Subcutaneous preadipocyte (primary cell): Measurements from ENCODE around the gene HELLS. TPM values are rescaled to one million over a fixed set of nuclear protein-coding genes. Genes with fewer than 3 reads are reported as not detected.

Source experiments
- total RNA-seq: library from RNA; depleted of rRNA; stranded (reverse); fragments of >200 nt; gene quantifications from 2 replicates; pipeline ENCODE4 v1.2.3, GENCODE V29; 2012

HELLS gene
- 32.0 and 59.0 TPM in 2 replicates for total RNA-seq

DNA sequence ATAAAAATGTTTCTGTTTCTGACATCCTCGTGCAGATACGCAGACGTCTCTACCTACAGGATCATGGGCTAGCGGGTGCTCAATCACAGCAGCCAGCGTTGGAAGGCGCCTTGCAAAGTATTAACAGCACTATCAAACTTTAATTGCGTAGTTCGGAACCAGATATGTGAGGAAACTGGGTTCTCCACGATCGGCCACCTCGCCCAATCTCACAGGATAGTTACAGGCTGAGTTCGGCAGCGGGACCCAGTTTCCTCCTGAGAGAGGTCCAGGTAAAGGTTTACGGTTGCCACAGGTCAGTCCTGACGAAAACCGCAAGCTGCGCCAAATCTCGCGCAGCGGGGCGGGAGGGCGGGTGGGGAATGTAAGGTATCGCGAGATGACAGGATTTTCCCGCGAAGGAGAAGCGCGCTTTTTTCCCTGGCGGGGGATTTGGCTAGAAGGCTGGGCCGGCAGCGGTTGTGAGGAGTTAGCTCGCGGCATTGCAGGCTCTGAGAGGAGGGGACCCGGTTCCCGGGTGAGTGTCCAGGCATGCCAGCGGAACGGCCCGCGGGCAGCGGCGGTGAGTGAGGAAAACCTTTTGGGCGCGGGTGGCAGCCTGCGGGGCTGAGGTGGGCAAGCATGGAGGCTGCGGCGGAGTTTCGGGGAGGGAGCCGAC lies at the start of gene HELLS:
HELLS (plus strand) TSS at position 398 of the 658 bp plus-strand sequence; CDS start at position 532, 134 bp downstream.

Other genes starting within 250 kb of the HELLS start
- gene NOC3L, start 182.8 kb upstream of the HELLS start, total RNA-seq = 27.2 and 43.6 TPM in 2 replicates
- 10.7 and 12.7 TPM in 2 replicates for gene TBC1D12, start 143.2 kb upstream of the HELLS start, total RNA-seq
- not detected in 2 replicates for gene CYP2C18, start 137.9 kb downstream of the HELLS start, total RNA-seq
- not detected in 2 replicates for gene CYP2C19, start 216.9 kb downstream of the HELLS start, total RNA-seq